Nephron progenitor cell (in vitro differentiated cells): ENCODE measurements around the gene CAMSAP2.

ENCODE experiments used
- DNase-seq: peaks from one replicate; pipeline ENCODE4 v3.0.0; 2021
- H3K27ac Mint-ChIP-seq: 2 replicates; pipeline ENCODE4 v1.8.0; 2021; ENCODE audit warnings: mild to moderate bottlenecking, moderate library complexity, mixed read lengths
- H3K27me3 Mint-ChIP-seq: 2 replicates; pipeline ENCODE4 v1.8.0; 2021; ENCODE audit warnings: mild to moderate bottlenecking, low read depth, mixed read lengths; ENCODE audit not compliant: poor library complexity
- H3K36me3 Mint-ChIP-seq: 2 replicates; pipeline ENCODE4 v1.8.0; 2021; ENCODE audit warnings: low read depth, mixed read lengths
- H3K4me1 Mint-ChIP-seq: 2 replicates; pipeline ENCODE4 v1.8.0; 2021; ENCODE audit warnings: mixed read lengths
- H3K4me3 Mint-ChIP-seq: 2 replicates; pipeline ENCODE4 v1.8.0; 2021; ENCODE audit warnings: mild to moderate bottlenecking, moderate library complexity, mixed read lengths
- H3K9me3 Mint-ChIP-seq: 2 replicates; pipeline ENCODE4 v1.8.0; 2021; ENCODE audit warnings: mild to moderate bottlenecking, moderate library complexity, mixed read lengths
- TF ChIP-seq, protein P1 (sequence below): fragments of 200-600 bp; sonication (generic); IDR thresholded peaks from 2 replicates; pipeline ENCODE4 v1.5.0; 2021; ENCODE audit warnings: antibody characterized with exemption

CAMSAP2 gene

DNA sequence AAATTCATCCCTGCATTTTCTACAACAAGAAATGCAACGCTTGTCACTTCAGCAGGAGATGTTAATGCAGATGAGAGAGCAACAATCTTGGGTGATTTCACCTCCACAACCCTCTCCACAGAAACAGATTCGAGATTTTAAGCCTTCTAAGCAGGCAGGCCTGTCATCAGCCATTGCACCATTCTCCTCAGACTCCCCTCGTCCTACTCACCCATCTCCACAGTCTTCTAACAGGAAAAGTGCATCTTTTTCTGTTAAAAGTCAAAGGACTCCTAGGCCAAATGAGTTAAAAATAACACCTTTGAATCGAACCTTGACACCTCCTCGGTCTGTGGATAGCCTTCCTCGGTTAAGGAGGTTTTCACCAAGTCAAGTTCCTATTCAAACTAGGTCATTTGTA, 110.7 kb downstream of the CAMSAP2 start:
- no peaks in the 10 kb centered on the region for H3K27me3 Mint-ChIP-seq
- TF ChIP-seq, protein P1, sequence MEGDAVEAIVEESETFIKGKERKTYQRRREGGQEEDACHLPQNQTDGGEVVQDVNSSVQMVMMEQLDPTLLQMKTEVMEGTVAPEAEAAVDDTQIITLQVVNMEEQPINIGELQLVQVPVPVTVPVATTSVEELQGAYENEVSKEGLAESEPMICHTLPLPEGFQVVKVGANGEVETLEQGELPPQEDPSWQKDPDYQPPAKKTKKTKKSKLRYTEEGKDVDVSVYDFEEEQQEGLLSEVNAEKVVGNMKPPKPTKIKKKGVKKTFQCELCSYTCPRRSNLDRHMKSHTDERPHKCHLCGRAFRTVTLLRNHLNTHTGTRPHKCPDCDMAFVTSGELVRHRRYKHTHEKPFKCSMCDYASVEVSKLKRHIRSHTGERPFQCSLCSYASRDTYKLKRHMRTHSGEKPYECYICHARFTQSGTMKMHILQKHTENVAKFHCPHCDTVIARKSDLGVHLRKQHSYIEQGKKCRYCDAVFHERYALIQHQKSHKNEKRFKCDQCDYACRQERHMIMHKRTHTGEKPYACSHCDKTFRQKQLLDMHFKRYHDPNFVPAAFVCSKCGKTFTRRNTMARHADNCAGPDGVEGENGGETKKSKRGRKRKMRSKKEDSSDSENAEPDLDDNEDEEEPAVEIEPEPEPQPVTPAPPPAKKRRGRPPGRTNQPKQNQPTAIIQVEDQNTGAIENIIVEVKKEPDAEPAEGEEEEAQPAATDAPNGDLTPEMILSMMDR, result no peak
- H3K4me1 Mint-ChIP-seq, result no peaks in the 10 kb centered on the region
- no peak overlapping the region for H3K4me3 Mint-ChIP-seq
- no peak for DNase-seq
- H3K9me3 Mint-ChIP-seq, result no peaks in the 10 kb centered on the region
- H3K27ac Mint-ChIP-seq, result no peak overlapping the region
- H3K36me3 Mint-ChIP-seq, result peaks cover 73% of the 10 kb centered on the region

- Mint-ChIP-seq H3K36me3 (peaks cover 71% of the 10 kb centered on the region), H3K9me3 (no peaks in the 10 kb centered on the region), H3K4me3 (no peak overlapping the region), H3K27ac (peak overlapping the region; percentile 29), H3K4me1 (no peaks in the 10 kb centered on the region), H3K27me3 (no peaks in the 10 kb centered on the region)
- DNase-seq, result no peak
- TF ChIP-seq, protein P1, result no peak
Observed at GRCh38 chr1:200850554-200850953, 111.9 kb downstream of the CAMSAP2 start.

DNA sequence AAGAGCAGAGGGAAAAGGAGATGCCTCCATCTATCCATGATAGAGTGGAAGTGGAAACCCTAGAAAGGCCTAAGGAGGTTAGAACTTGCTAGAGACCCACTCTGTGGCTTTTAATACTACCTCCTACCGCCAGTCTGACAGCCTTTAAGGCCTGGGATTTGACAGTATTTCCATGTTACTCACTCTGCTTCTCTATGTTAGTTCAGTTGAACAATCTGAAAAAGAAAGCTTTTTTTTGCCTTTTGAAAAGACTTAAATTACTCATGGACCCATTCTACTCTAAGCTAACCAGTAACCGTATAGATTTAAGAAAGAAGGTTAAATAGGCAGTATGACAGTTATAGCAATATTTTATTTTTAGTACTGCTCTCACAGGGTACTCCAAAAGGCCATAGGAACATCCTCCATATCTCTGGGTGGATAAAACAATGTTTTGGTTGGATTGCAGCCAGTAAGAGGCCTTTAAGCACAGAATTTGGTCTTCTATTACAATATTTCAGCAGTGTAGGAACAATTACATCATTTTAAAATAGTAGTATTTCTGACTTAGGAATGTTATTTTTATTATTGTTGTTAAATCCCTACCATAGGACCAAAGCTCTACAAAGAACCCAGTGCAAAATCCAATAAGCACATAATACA, 118.1 kb downstream of the CAMSAP2 start:
- Mint-ChIP-seq H3K9me3 (no peaks in the 10 kb centered on the region), H3K27ac (no peak overlapping the region), H3K27me3 (no peaks in the 10 kb centered on the region), H3K4me3 (no peak overlapping the region), H3K4me1 (no peaks in the 10 kb centered on the region), H3K36me3 (peaks cover 40% of the 10 kb centered on the region)
- TF ChIP-seq, protein P1, result no peak
- DNase-seq, result no peak

DNA sequence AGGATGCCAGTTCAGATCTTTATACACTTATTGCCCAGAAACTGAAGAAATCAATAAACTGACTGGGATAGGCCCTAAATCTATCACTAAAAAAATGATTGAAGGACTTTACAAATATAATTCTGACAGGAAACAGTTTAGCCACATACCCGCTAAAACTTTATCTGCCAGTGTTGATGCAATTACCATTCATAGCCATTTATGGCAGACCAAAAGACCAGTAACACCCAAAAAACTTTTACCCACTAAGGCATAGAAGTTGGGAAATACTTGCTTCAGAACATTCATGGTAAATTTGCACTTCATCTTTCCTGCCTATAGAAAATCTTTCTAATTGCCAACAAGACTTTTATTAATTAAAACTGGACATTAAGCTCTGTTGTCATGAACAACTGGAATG, 119.1 kb downstream of the CAMSAP2 start:
- no peak overlapping the region for H3K27ac Mint-ChIP-seq
- no peak for DNase-seq
- no peaks in the 10 kb centered on the region for H3K27me3 Mint-ChIP-seq
- H3K9me3 Mint-ChIP-seq, result no peaks in the 10 kb centered on the region
- H3K4me3 Mint-ChIP-seq, result no peak overlapping the region
- TF ChIP-seq, protein P1, result no peak
- peaks cover 45% of the 10 kb centered on the region for H3K36me3 Mint-ChIP-seq
- no peaks in the 10 kb centered on the region for H3K4me1 Mint-ChIP-seq

DNA sequence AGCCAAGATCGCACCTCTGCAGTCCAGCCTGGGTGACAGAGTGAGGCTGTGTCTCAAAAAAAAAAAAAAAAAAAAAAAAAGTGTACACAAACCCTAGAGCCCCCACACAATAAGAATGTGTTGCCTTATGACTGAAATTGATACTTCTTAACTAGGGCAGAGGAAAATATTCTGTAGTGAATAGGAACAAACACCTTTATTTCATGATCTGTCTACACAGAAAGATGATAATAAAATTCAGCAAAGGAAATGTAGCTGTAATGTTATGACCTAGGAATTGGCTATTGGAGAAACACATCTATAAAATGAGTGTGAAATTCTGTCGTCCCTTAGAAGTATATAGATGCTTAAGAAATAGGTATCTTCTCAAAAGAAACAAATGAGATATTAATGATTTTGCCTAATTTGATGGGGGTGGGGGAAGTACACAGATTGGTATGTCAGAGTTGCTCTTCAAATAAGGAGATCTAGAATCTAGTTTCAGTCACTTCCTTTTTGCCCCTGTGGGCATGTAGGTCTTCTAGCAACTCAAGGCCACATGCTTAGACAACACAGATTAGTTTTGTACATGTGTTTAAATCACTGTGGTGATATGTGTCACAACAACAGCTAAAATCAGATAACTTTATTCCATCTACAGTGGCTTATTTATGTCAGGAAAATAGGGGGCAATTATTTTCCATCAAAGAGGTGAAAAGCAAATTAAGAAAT, 123.4 kb downstream of the CAMSAP2 start:
- peaks cover 22% of the 10 kb centered on the region for H3K4me1 Mint-ChIP-seq
- H3K27ac Mint-ChIP-seq, result peak overlapping the region; percentile 37
- H3K4me3 Mint-ChIP-seq, result no peak overlapping the region
- no peak for DNase-seq
- H3K36me3 Mint-ChIP-seq, result peaks cover 48% of the 10 kb centered on the region
- no peaks in the 10 kb centered on the region for H3K27me3 Mint-ChIP-seq
- no peaks in the 10 kb centered on the region for H3K9me3 Mint-ChIP-seq
- TF ChIP-seq, protein P1, result no peak
